Gastroesophageal sphincter (tissue), 4 donors: ENCODE data around the gene SFI1. TPM values are rescaled to one million over a fixed set of nuclear protein-coding genes. Genes with fewer than 3 reads are reported as not detected.
A peak's percentile ranks its signal among the peaks of the same experiment; 100 is the strongest.

Experiments
- ATAC-seq: fragments of 150-250 bp; one replicate; pipeline ENCODE4 v1.9.1; 2016; ENCODE audit warnings: mild to moderate bottlenecking, moderate library complexity
- H3K27ac ChIP-seq, 4 donors: fragments of 200-600 bp; sonication (generic) in 3 of 4; 1 replicate in 3 of 4; 2 replicates in 1 of 4; pipeline ENCODE4 v1.5.1; 2016 to 2019
- H3K27me3 ChIP-seq: fragments of 200-600 bp; sonication (generic); one replicate; pipeline ENCODE4 v1.5.1; 2019
- H3K36me3 ChIP-seq, 2 donors: fragments of 200-600 bp; sonication (generic); one replicate each; pipeline ENCODE4 v1.5.1; 2019; ENCODE audit warnings: control low read depth in 1 of 2
- H3K4me1 ChIP-seq, 3 donors: fragments of 200-600 bp; sonication (generic); 1 replicate in 2 of 3; 2 replicates in 1 of 3; pipeline ENCODE4 v1.5.1; 2016 to 2019; ENCODE audit warnings: control low read depth in 2 of 3
- H3K4me3 ChIP-seq, 2 donors: fragments of 200-600 bp; sonication (generic); one replicate each; pipeline ENCODE4 v1.5.1; 2019; ENCODE audit warnings: mild to moderate bottlenecking in 1 of 2, moderate library complexity in 1 of 2
- H3K9me3 ChIP-seq, 3 donors: fragments of 200-600 bp; sonication (generic); one replicate each; pipeline ENCODE4 v1.5.1; 2017 to 2019; ENCODE audit warnings: control low read depth in 2 of 3
- EP300 ChIP-seq: sonication (generic); formaldehyde crosslinking; IDR thresholded peaks from one replicate; pipeline ENCODE4 v1.6.1; 2017; ENCODE audit warnings: antibody characterized with exemption, mild to moderate bottlenecking
- POLR2A ChIP-seq, 2 donors: fragments of 450-650 bp; IDR thresholded peaks; one replicate each; pipeline ENCODE4 v1.6.1; 2017; ENCODE audit warnings: antibody characterized with exemption in 2 of 2, mild to moderate bottlenecking in 2 of 2, moderate library complexity in 1 of 2
- POLR2AphosphoS5 ChIP-seq: sonication (generic); formaldehyde crosslinking; IDR thresholded peaks from one replicate; pipeline ENCODE4 v1.6.1; 2017; ENCODE audit warnings: antibody characterized with exemption
- WGBS, 2 donors: methylation state at CpG; one replicate each; pipeline ENCODE4 v1.1.5; 2018; ENCODE audit warnings: low coverage in 1 of 2; 5-methylcytosine and 5-hydroxymethylcytosine counted together
- total RNA-seq, 4 donors: library from RNA; depleted of rRNA; stranded (reverse); fragments of >200 nt; gene quantifications; one replicate each; pipeline ENCODE4 v1.1.0, GENCODE V29; 2016
- TF ChIP-seq, protein P1 (sequence below), 4 experiments: fragments of 200-600 bp in 2 of 4; fragments of 450-650 bp in 2 of 4; sonication (generic) in 1 of 4; IDR thresholded peaks; one replicate each; pipeline ENCODE4 v1.5.1; 2017 to 2019; ENCODE audit warnings: antibody characterized with exemption in 4 of 4, mild to moderate bottlenecking in 2 of 4, moderate library complexity in 2 of 4

The SFI1 gene
- total RNA-seq, 4 donors from 2014 or later: 14.4 to 54.8 (median 20.0) TPM

GRCh38 chr22:31616315-31616980, 120.1 kb downstream of the SFI1 start:
- Histone ChIP-seq H3K4me1 (no peaks in the 10 kb centered on the region), H3K27ac (no peak overlapping the region), H3K36me3 (peaks cover 0 to 66% of the 10 kb centered on the region in 2 donors), H3K9me3 (no peaks in the 10 kb centered on the region), H3K4me3 (no peak overlapping the region), H3K27me3 (no peaks in the 10 kb centered on the region)
- WGBS, 2 donors: 93% methylated on average over 3 of the region's 9 CpGs; no CpG with 5 or more reads in 1 of the 2 donors
- peak; percentile 17 for ATAC-seq
- TF ChIP-seq, protein P1, sequence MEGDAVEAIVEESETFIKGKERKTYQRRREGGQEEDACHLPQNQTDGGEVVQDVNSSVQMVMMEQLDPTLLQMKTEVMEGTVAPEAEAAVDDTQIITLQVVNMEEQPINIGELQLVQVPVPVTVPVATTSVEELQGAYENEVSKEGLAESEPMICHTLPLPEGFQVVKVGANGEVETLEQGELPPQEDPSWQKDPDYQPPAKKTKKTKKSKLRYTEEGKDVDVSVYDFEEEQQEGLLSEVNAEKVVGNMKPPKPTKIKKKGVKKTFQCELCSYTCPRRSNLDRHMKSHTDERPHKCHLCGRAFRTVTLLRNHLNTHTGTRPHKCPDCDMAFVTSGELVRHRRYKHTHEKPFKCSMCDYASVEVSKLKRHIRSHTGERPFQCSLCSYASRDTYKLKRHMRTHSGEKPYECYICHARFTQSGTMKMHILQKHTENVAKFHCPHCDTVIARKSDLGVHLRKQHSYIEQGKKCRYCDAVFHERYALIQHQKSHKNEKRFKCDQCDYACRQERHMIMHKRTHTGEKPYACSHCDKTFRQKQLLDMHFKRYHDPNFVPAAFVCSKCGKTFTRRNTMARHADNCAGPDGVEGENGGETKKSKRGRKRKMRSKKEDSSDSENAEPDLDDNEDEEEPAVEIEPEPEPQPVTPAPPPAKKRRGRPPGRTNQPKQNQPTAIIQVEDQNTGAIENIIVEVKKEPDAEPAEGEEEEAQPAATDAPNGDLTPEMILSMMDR (IDR thresholded peaks at IDR 0.05): no peak
- TF ChIP-seq EP300 (no peak), POLR2AphosphoS5 (no peak), POLR2A (IDR thresholded peaks at IDR 0.05) (no peak)

GRCh38 chr22:31618057-31618456, 121.7 kb downstream of the SFI1 start:
- no peak overlapping the region for H3K4me3 ChIP-seq
- no peaks in the 10 kb centered on the region for H3K9me3 ChIP-seq
- TF ChIP-seq, protein P1 (IDR thresholded peaks at IDR 0.05): no peak
- no peak for TF ChIP-seq POLR2AphosphoS5
- no peak for TF ChIP-seq POLR2A (IDR thresholded peaks at IDR 0.05)
- TF ChIP-seq EP300: no peak
- WGBS, 2 donors: 97% methylated on average over 4 of the region's 17 CpGs; no CpG with 5 or more reads in 1 of the 2 donors
- peaks cover 0 to 71% of the 10 kb centered on the region in 2 donors for H3K36me3 ChIP-seq
- H3K27ac ChIP-seq: no peak overlapping the region
- no peaks in the 10 kb centered on the region for H3K4me1 ChIP-seq
- ATAC-seq: no peak
- H3K27me3 ChIP-seq: no peaks in the 10 kb centered on the region

DNA sequence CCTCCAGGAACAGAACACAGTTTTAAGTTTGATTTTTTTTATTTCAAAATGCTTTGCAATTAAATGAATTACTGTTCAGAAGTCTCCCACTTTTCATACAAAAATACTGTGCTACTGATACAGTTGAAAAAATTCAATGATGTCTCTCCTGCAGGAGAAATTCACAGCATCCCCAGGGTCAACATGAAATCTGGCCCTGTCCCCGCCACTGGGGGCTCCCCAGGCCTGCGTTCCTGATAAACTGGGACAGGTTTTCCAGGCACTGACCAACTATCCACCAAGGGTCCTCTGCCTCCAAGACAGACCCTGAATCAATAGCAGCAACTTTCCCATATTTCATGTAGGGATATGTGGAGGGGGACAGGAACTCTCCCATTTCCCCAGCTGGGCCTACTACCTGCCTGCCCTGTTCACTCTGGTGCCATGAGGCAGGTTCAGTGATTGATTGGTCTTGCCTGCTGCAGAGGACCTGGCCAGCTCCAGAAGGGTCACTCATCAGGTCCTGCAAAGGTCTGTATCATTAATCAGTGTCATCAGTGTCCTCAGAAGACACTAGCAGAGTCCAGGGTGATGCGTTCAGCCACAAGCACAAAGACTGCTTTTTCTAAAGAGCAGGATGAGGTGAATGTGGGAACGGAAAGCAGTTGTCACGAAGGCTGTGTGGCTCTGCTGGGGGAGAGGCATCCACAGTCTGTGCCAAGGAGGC, 122.3 kb downstream of the SFI1 start:
- 65% methylated on average over 3 to 4 of the region's 5 CpGs for WGBS, 2 donors
- no peaks in the 10 kb centered on the region for H3K4me1 ChIP-seq
- H3K36me3 ChIP-seq: peaks cover 0 to 71% of the 10 kb centered on the region in 2 donors
- no peak for TF ChIP-seq POLR2A (IDR thresholded peaks at IDR 0.05)
- H3K9me3 ChIP-seq: no peaks in the 10 kb centered on the region
- ATAC-seq: no peak
- no peaks in the 10 kb centered on the region for H3K27me3 ChIP-seq
- no peak overlapping the region for H3K4me3 ChIP-seq
- H3K27ac ChIP-seq: no peak overlapping the region

DNA sequence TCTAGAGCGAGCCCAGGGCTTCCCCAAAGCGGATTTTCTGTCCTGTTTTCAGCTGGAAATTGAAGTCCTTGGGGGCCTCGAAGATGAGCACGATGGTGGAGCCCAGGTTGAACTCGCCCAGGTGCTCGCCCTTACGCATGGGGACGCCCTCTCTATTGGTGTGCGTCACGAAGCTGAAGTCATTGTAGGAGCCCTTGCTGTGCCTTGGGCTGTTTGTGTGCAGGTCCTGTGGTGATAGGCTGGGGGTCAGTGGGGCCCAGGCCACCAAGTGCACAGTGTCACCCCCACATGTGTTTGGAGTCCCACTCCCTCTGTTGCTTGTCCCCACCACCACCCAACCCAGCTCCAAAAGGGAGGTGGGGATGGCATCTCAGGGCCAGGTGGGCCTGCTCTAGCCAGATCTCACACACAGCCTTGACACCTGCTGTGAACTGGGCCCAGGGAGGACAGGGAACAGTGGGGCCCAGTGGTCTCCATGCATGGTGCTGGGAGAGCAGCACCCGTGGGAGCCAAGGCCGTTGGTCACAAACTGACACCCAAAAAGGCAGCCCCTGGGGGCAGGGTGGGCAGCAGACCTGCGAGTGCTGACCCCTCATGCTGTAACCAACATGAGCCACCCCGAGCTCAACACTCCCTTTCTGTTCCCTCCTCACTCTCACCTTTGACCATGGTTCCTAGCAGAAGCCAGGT, 123.4 kb downstream of the SFI1 start:
- peaks cover 0 to 72% of the 10 kb centered on the region in 2 donors for H3K36me3 ChIP-seq
- no peak for ATAC-seq
- no peak overlapping the region for H3K27ac ChIP-seq
- H3K9me3 ChIP-seq: no peaks in the 10 kb centered on the region
- no peak overlapping the region for H3K4me3 ChIP-seq
- TF ChIP-seq POLR2A (IDR thresholded peaks at IDR 0.05): no peak
- TF ChIP-seq EP300: no peak
- TF ChIP-seq, protein P1 (IDR thresholded peaks at IDR 0.05): no peak
- TF ChIP-seq POLR2AphosphoS5: no peak
- H3K4me1 ChIP-seq: peaks cover 0 to 3% (median 0%) of the 10 kb centered on the region in 3 donors
- no peaks in the 10 kb centered on the region for H3K27me3 ChIP-seq
- 92% methylated on average over 10 of the region's 14 CpGs; no CpG with 5 or more reads in 1 of the 2 donors for WGBS, 2 donors

GRCh38 chr22:31620756-31621480, 124.6 kb downstream of the SFI1 start:
- ATAC-seq: no peak
- H3K4me3 ChIP-seq: no peak overlapping the region
- H3K9me3 ChIP-seq: no peaks in the 10 kb centered on the region
- 67% methylated on average over 1 of the region's 20 CpGs; no CpG with 5 or more reads in 1 of the 2 donors for WGBS, 2 donors
- TF ChIP-seq, protein P1 (IDR thresholded peaks at IDR 0.05): no peak
- no peak for TF ChIP-seq EP300
- TF ChIP-seq POLR2A (IDR thresholded peaks at IDR 0.05): no peak
- TF ChIP-seq POLR2AphosphoS5: no peak
- no peaks in the 10 kb centered on the region for H3K27me3 ChIP-seq
- H3K36me3 ChIP-seq: peaks cover 0 to 72% of the 10 kb centered on the region in 2 donors
- no peak overlapping the region for H3K27ac ChIP-seq
- peaks cover 0 to 14% (median 8%) of the 10 kb centered on the region in 3 donors for H3K4me1 ChIP-seq
